ENCODE results near the gene RPL35.

RPL35 gene

DNA sequence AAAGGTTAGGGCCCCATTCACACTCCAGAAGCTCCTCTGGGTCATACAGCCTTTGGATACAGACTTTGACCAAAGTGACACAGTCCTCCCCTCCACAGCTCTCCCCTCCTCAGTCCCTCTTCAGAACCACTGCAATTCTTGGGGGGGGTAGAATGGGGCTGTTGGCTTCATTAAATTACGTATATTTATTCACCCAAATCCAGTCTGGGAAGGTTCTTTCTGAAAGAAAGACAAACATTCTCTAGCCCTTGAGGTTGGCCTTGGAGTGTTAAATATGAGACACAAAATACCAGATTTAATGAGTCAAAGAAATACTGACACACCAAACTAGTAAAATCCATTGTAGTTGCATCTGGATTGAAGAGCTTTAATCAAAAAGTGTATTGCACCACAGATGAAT, 16.3 kb upstream of the RPL35 start:
- DNase-seq = peak in 1 of 10 donors; percentile 0
- intact Hi-C loops (cut with DNase I) = no loop called here

DNA sequence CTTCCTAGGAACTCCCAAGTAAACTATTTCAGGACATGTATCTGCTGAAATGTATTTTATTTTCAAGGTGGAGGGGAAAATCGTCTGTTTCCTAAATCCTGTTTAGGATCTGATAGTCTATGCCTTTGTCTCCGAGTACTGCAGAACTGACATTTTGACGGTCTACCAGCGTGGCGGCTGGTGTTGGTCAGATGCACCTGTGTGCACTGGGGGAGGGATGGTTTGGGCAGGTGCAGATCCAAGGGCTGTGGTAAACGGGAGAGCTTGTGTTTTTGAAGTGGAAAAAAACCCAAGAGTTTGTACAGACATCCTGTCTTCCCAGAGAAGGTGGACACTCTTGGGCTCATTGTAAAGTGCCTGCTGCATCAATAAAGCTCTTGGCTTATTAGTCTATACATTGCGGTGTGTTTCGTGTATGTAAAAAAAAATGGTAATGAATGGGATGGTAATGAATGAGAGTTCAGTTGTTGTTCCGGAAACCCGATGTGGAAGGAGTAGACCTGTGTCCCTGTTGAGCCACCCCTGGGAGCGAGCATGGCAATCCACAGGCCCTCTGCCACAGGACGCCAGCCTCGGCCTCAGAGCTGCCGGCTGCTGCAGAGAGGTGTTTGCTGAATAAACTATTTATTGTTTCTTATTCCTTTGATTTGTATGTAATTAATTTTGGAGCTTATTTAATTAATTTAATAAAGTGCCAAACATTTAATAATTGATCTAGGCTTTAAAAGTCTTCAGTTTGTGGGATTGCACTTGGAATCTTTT, 15.4 kb upstream of the RPL35 start:
- intact Hi-C loops (cut with DNase I) = no loop called here
- peak in 3 of 10 donors; percentile 65 to 83 (median 75) for DNase-seq

DNA sequence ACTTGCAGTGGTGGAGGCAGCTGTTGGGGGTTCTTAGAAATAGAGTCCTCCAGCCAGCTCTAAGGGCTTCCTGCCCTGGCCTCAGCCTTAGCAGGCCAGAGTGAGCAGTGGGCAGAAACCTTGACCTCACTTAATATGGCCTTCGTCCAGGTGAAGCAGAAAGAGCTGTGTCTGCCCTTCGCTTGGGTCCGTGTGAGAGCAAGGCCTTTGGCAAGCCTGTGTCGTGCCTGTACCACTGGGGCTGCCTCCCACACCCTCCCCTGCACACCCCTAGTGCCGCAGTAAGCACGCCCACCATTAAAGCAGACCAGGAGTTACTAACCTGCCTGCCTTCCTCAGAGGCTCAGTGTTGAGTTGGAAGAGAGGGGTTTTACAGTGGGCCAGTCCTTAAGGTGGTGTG, 13.7 kb upstream of the RPL35 start:
- intact Hi-C loops (cut with DNase I) = no loop called here
- DNase-seq = peak in 3 of 10 donors; percentile 22 to 67 (median 28)

DNA sequence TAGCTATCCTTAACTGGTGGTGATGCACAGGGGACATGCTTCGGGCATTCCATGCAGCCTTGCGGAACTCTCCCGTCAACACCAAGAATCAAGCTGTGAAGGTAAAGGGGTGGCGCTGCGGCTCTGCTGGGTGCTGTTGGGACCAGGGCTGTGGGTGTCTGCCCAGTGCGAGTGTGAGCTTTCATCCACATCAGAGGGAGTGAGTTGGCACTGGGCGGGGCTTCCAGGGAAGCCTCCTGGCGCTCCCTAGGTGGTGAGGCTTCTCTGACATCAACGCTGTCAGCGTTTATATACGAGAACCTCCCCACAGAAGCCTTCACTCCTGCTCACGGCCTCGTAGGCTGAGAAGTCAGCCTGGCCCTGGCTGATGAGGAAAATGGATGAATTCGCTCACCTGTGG, 11.9 kb upstream of the RPL35 start:
- DNase-seq = peak in 7 of 10 donors; percentile 48 to 95 (median 71)
- intact Hi-C loops (cut with DNase I) = no loop called here

DNA sequence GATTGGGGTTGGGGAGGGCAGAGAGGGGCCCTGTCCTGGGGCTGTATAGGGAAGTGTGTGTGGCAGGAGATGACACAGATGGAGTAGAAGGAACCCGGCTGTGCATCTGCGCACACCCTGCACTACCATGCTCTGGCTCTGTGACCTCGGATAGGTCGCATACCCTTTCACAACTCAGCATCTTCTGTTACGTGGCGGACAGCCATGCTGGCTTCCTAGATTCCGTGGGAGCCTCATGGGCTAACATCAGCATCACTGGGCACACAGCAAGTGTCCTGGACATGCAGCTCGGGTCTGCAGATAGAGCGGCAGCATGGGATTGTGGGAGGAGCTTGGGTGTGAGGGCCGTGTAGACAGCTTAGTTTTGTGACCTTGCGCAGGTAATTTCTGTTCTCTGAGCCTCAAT, 9.4 kb upstream of the RPL35 start:
- no peak for DNase-seq
- intact Hi-C loops (cut with DNase I) = no loop called here

DNA sequence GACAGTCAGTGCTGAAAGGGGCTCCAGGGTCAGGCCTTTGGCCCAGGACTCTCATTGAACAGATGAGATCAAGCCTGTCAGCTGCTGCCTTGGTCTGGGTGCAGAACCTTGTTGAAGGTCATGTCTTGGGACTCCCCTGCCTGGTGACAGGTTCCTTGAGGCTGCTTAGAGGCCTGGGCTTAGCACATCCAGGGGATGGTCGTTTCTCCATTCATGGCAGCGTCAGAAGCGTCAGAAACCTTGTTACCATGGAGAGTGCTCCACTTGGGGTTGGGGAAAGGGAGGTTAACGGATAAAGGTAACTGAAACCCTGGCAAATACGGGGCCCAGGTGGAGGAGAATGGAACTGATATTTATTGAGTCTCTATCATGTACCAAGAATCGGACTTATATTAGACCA, 9.0 kb upstream of the RPL35 start:
- intact Hi-C loops (cut with DNase I) = no loop called here
- DNase-seq = no peak

DNA sequence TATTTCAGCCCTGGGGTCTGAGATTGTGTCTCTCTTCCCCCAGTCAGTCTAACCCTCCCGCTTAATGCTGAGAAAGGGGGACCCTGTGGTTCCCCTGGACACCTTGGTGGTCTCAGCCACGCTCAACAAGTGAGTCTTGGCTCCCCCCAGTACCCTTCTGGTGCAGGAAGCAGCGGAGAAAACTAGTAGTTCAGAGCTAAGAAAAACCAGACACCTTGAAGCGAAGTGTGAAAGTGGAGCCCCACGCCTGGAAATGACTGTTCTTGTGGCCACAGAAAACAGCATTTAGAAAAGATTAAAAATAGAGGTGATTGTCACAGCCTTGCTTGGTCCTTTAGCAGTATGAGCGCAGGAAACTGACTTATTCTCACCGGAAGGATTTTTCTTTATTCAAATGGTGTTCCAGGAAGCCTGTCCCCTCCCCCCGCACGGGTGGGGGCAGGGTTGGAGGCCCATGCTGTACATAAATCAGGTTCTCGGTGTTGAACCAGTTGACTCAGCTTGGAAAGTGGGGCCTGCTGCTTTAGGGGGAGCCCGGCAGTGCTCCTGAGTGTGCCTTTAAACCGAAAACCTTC, 8.3 kb upstream of the RPL35 start:
- intact Hi-C loops (cut with DNase I) = loop anchor here (5.0 kb wide), 1 partner anchor 72 kb away; the partner anchor contains the start of gene GOLGA1
- DNase-seq = peak in 3 of 10 donors; percentile 23 to 88 (median 74)

DNA sequence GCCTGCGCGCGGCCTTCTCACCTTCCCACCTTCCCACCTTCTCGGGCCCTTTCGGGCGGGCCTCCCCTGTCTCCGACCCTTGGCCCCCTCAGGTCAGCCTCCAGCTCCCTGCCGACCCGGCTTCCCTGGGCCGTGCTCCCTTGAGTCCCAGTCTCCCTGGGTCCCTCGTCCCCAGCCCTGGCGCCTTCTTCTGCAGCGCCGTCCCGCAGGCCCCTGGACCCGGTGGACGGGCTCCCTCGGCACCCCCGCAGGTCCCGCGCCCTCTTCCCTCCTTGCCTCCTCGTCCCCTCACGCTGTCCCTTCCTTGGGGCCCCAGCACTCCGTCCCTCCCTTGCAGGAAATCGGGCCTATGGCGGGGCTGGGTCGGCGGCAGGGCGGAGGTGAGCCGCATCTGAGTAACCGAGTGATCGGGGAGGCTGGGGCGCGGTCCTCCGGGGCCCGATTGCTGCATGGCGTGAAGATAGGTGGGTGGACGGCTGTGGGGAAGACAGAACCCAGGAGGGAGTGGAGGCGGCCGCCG, 7.8 kb upstream of the RPL35 start:
- DNase-seq = peak in 1 of 10 donors; percentile 20
- intact Hi-C loops (cut with DNase I) = loop anchor here (5.0 kb wide), 1 partner anchor 73 kb away; the partner anchor contains the start of gene GOLGA1

DNA sequence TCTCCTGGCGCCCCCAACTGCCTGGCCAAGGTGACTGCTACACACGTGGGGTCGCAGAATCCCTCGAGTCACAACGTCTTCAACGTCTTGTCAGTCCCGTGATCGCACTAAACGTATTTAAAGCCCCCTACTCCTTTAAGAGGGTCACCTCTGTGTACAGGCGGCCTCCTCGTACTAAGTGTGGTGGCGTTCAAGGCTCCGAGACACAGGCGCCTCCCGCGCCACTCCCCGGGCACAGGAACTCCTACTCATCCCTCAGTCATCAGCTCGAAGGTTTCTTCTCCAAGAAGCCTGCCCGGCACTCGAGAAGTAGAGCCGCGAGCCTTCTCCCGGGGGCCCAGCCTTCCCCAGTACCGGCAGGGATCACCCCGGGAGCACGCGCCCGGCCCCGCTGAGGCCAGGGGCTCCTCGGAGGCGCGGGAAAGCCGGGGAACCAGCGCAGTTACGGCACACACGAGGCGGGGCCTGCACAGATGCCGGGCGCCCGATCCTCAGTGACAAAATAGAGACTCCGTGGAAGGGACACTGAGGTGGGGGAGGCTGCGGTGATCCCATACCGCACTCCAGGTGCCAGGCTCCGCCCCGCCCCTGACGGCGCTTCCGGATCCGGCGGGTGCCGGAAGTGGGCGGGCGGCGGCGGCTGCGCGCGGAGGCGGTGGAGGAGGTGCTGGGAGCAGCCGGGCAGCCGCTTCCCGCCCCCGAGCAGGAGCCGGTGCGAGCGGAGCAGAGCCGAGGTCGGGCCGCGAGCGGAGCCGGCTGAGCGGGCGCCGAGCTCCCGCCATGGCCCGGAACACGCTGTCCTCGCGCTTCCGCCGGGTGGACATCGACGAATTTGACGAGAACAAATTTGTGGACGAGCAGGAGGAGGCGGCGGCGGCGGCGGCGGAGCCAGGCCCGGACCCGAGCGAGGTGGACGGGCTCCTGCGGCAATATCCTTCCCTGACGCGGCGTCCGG, 7.0 kb upstream of the RPL35 start:
- DNase-seq = peak; percentile 76 to 98 (median 84)
- intact Hi-C loops (cut with DNase I) = loop anchor here (5.0 kb wide), 1 partner anchor 74 kb away; the partner anchor contains the start of gene GOLGA1

DNA sequence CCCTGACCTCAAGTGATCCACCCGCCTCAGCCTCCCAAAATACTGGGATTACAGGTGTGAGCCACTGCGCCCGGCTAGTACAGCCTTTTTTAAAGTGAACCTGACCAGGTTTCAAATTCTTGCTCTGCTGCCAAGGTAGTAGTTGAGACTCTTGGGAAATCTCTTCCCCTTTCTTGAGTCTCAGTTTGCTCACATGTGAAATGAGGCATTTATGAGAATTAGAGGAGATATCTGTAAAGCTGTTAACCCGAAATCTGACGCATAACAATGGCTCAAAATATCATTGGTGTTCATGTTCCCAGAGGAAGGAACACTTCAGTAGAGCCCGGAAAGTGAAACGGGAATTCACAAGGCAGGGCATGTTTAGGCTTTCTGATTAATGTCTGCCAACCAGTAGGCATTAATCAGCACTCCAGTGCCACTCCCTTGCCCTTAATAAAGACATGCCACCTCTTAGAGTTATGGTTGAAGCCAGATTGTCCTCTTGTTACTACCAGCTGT, 1.7 kb upstream of the RPL35 start:
- intact Hi-C loops (cut with DNase I) = loop anchor here (5.0 kb wide), 2 partner anchors 279 to 446 kb away; partner anchors contain the start of genes PSMB7 and SCAI
- DNase-seq = no peak

DNA sequence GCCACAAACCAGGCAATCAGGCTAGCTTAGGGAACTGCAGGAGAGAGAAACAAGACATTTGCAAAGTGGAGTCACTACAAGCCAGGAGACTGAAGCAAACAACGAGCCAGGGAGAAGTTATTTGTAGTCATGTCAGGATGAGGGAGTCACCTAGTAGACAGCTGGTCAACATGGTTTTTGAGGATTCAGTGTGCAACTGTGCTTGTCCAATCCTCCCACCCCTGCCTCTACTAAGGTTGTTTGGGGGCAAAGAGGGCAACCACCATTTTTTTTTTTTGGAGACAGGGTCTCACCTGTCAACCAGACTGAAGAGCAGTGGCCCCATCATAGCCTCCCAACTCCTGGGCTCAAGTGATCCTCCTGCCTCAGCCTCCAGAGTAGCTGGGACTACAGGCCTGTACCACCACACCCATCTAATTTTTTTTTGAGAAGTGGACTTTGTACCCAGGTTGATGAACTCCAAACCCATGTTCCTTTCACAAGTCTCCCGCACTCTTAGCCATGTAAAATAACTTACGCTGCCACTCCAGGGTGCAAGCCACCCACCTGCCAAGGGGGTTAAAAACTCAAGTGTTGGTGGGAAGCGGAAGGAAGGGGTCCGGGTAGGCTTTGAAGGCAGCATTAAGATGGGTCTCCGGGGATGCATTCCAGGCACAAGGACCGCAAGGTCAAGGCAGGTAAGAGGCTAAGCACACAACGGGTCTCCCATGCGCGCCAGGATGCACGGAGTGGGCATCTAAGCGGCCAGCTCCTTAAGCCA, 995 bp downstream of the RPL35 start:
- DNase-seq = no peak
- intact Hi-C loops (cut with DNase I) = loop anchor here (5.0 kb wide), 2 partner anchors 282 to 443 kb away; partner anchors contain the start of genes PSMB7 and SCAI

DNA sequence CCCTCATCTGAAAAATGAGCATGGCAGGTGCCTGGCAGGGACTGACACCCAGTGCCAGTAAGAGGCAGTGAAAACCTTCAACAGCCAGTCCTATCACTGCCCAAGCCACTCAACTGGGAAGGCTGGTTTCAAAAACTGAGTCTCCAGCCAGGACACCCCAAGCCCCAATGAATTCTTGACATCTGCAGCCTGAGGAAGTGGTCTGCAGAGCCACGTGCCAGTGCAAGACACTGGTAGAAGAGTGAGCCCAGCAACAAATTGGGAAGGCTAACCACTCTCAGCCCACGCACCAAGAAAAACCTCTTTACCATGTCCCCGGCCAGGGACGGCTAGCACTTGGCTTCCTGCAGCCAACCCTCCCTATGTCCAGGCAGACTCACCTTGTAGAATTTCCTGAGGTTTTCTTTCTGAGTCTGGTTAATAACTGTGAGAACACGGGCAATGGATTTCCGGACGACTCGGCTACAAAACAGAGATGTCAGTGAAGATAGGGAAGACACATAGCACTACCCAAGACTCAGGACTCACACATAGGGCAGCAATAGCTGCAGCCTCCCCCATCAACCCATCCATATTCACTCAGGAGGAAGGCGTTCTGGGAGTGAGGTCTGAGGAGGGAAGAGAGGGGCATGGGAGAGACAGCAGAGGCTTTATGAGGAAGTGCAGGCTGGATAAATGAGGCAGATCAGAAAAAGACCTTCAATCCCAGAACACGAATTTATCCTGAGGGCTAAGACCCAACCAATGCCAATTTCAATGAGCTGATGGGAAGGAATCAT, 1.8 kb downstream of the RPL35 start:
- intact Hi-C loops (cut with DNase I) = loop anchor here (5.0 to 10.0 kb wide), 3 partner anchors 282 to 515 kb away; partner anchors contain the start of genes PSMB7 and SCAI
- DNase-seq = no peak

DNA sequence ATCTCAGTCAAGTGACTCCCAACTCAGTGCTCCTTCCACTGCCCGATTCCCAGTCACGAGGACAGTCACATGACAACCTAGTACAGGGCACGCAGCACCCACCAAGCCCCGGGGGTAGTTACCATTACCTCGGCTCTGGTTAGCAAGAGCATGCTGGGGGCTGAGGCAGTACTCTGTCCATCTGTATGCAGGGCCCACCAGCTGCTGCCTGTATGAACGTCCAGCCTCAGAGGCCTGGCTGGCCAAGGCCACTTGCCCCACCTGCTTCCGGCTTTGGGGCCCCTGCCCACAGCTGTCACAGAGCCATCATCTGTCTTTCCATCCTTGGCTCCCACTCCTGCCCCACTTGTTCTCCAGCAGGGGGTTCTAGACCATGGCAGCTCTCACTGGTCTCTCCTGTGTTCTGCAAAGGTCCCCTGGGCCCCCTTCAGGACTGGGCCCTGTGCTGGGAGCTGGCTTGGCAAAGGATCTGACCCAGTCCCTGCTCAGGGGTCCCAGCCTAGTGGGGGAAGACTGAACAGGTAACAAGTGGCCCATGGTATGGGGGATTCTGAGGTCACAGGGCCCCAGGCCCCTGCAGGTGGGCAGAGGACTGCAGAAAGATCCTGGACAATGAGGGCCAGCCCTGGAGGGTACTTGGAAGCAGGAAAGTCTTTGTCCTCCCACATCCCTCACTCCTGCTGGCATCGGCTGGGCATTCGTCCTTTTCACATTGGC, 3.3 kb downstream of the RPL35 start:
- DNase-seq = no peak
- intact Hi-C loops (cut with DNase I) = loop anchor here (10.0 kb wide), 1 partner anchor 516 kb away; no protein-coding TSS in a partner anchor

DNA sequence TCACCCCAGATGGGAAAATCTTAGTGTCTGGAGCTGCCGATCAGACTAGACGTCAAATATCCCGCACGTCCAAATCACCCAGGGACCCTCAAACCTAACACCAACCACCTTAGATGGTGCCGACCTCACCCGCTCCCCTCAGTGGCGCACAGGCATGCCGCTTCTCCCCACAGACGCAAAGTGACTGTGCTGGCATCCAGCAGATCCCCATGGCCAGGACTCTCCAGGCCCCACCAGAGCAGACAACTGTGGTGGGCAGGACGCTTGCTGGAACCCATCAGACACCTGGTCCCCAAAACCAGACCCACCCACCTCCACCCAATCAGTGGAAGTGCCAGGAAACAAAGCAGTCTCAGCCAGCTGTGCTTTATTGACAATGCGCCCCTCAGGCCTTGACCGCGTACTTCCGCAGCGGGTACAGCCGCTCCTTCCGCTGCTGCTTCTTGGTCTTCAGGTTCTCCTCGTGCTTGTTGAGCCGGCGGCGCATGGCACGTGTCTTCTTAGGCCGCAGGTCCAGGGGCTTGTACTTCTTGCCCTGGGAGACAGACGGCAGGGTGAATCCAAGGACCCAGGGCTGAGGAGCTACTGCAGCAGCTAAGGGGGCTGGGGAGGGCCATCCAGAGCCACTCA, 4.1 kb downstream of the RPL35 start:
- intact Hi-C loops (cut with DNase I) = loop anchor here (10.0 kb wide), 1 partner anchor 517 kb away; no protein-coding TSS in a partner anchor
- no peak for DNase-seq

DNA sequence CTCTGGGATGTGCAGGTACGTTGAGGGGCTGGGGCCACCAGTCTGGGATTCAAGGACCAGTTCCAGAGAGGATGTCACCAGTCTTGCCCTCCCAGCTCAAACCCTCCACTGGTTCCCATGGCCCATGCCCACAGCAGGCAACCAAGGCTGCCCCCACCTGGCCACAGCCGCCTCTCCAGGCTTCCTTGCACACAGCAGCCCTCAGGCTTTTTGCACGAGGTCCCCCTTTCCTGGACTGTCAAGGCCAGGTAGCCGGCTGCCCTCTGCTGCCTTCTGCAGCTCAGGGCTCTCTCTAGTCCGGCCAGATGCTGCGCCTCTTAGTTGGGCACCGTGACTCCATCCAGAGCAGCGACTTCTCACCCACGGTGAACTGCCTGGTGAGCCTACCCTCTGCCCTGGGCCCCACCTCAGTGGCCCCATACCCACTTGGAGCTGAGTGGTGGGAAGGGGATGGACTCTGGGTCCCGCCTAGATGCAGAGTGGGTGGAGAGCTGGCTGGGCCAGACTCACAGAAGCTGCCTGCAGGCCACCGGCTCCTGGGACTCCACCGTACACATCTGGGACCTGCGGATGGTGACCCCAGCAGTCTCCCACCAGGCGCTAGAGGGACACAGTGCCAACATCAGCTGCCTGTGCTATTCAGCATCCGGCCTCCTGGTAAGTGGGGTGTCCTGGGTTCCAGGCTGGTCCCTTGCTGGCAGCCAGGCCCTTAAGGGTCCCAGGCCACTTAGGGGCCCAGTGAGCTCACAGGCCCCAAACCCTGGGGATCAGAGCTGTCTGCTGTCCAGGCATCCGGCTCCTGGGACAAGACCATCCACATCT, 5.6 kb downstream of the RPL35 start:
- intact Hi-C loops (cut with DNase I) = loop anchor here (10.0 kb wide), 1 partner anchor 519 kb away; no protein-coding TSS in a partner anchor
- peak in 1 of 10 donors; percentile 88 for DNase-seq

DNA sequence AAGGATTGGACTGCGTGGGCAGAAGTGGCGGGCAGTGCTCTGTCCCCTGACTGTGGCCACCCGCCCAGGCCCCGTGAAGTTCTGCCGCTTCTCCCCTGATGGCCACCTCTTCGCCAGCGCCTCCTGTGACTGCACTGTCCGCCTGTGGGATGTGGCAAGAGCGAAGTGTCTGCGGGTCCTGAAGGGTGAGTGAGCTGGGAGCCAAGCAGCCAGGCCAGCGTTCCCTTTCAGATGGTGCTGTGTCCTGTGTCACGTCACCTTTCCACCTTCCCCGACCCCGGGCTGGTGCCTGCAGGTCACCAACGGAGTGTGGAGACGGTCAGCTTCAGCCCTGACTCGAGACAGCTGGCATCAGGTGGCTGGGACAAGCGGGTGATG, 6.2 kb downstream of the RPL35 start:
- intact Hi-C loops (cut with DNase I) = loop anchor here (10.0 kb wide), 1 partner anchor 519 kb away; no protein-coding TSS in a partner anchor
- no peak for DNase-seq
